Liver (tissue), 9 donors: ENCODE results near the gene ZNF735. TPM values are rescaled to one million over a fixed set of nuclear protein-coding genes. Genes with fewer than 3 reads are reported as not detected.
"Not testable (repeated sequence)": the region's sequence is repeated elsewhere in the genome, so short reads cannot be mapped to it uniquely, and the experiment has no call there.

ENCODE experiments used
- DNase-seq: peaks from one replicate; pipeline ENCODE4 v3.0.0-alpha.2; 2017; ENCODE audit warnings: low spot score
- H3K27ac ChIP-seq, 2 donors: one replicate each; pipeline ENCODE4 v1.7.0; 2013; ENCODE audit warnings: inconsistent platforms in 2 of 2, low read length in 2 of 2, control low read depth in 1 of 2, low read depth in 1 of 2, mild to moderate bottlenecking in 1 of 2
- H3K27me3 ChIP-seq, 4 donors: one replicate each; pipeline versions ENCODE4 v1.6.1 to v1.7.0; 2013; ENCODE audit warnings: low read length in 3 of 4, inconsistent platforms in 1 of 4, mild to moderate bottlenecking in 1 of 4, moderate library complexity in 1 of 4; ENCODE audit not compliant: control insufficient read depth in 4 of 4, insufficient read depth in 4 of 4
- H3K36me3 ChIP-seq, 4 donors: one replicate each; pipeline versions ENCODE4 v1.6.1 to v1.7.0; 2013; ENCODE audit warnings: low read length in 3 of 4, mild to moderate bottlenecking in 3 of 4, low read depth in 1 of 4, moderate library complexity in 1 of 4; ENCODE audit not compliant: control insufficient read depth in 4 of 4, insufficient read depth in 3 of 4
- H3K4me1 ChIP-seq, 4 donors: one replicate each; pipeline versions ENCODE4 v1.6.1 to v1.7.0; 2013; ENCODE audit warnings: low read length in 3 of 4, mild to moderate bottlenecking in 3 of 4, moderate library complexity in 1 of 4; ENCODE audit not compliant: control insufficient read depth in 4 of 4, insufficient read depth in 4 of 4
- H3K4me3 ChIP-seq, 3 donors: one replicate each; pipeline versions ENCODE4 v1.6.1 to v1.7.0; 2013; ENCODE audit warnings: low read length in 3 of 3, control low read depth in 1 of 3, low read depth in 1 of 3, mild to moderate bottlenecking in 1 of 3
- H3K9ac ChIP-seq, 2 donors: one replicate each; pipeline ENCODE4 v1.7.0; 2013; ENCODE audit warnings: low read length in 2 of 2, mild to moderate bottlenecking in 2 of 2, moderate library complexity in 2 of 2, control low read depth in 1 of 2, low read depth in 1 of 2
- H3K9me3 ChIP-seq, 4 donors: one replicate each; pipeline versions ENCODE4 v1.6.1 to v1.7.0; 2013; ENCODE audit warnings: low read length in 3 of 4; ENCODE audit not compliant: control insufficient read depth in 4 of 4
- ATF3 ChIP-seq: IDR thresholded peaks from 2 replicates; pipeline ENCODE4 v1.6.1; 2016; ENCODE audit warnings: antibody characterized with exemption
- EGR1 ChIP-seq, 2 donors: IDR thresholded peaks; 2 replicates each; pipeline ENCODE4 v1.6.1; 2016 to 2018; ENCODE audit warnings: antibody characterized with exemption in 2 of 2, low read depth in 2 of 2
- FOXA1 ChIP-seq: IDR thresholded peaks from 2 replicates; pipeline ENCODE4 v1.6.1; 2016; ENCODE audit warnings: antibody characterized with exemption
- FOXA2 ChIP-seq: IDR thresholded peaks from 2 replicates; pipeline ENCODE4 v1.6.1; 2016; ENCODE audit warnings: antibody characterized with exemption
- JUND ChIP-seq, 2 donors: IDR thresholded peaks; 2 replicates each; pipeline ENCODE4 v1.6.1; 2016; ENCODE audit warnings: antibody characterized with exemption in 2 of 2
- RAD21 ChIP-seq, 2 donors: IDR thresholded peaks; 2 replicates each; pipeline ENCODE4 v1.6.1; 2016; ENCODE audit warnings: antibody characterized with exemption in 2 of 2, mild to moderate bottlenecking in 2 of 2
- REST ChIP-seq: IDR thresholded peaks from 2 replicates; pipeline ENCODE4 v1.6.1; 2016; ENCODE audit warnings: antibody characterized with exemption, mild to moderate bottlenecking
- RXRA ChIP-seq, 2 donors: IDR thresholded peaks; 2 replicates each; pipeline ENCODE4 v1.6.1; 2017 to 2018; ENCODE audit warnings: antibody characterized with exemption in 2 of 2, mild to moderate bottlenecking in 1 of 2
- TAF1 ChIP-seq: conservative IDR thresholded peaks from 2 replicates; pipeline ENCODE4 v1.6.1; 2016; ENCODE audit warnings: antibody characterized with exemption, mild to moderate bottlenecking
- YY1 ChIP-seq: IDR thresholded peaks from 2 replicates; pipeline ENCODE4 v1.6.1; 2016; ENCODE audit warnings: antibody characterized with exemption, mild to moderate bottlenecking
- WGBS: extraction: QIAGEN DNeasy Blood & Tissue Kit; methylation state at CpG from one replicate; pipeline ENCODE4 v1.1.7; 2013; 5-methylcytosine and 5-hydroxymethylcytosine counted together
- polyA plus RNA-seq, 2 donors: library from polyadenylated mRNA; stranded (reverse) in 1 of 2; unstranded in 1 of 2; fragments of 200-250 nt in 1 of 2; fragments of >200 nt in 1 of 2; fragmentation: Nextera tagmentation in 1 of 2; extraction: Ambion mirVana in 1 of 2; gene quantifications; one replicate each; pipeline versions ENCODE4 v1.2.1 to v1.2.3, GENCODE V29; 2013 to 2015
- total RNA-seq, 2 donors: library from RNA; depleted of rRNA; stranded (reverse); fragments of >200 nt; gene quantifications; one replicate each; pipeline ENCODE4 v1.2.3, GENCODE V29; 2014
- TF ChIP-seq, protein P1 (sequence below): IDR thresholded peaks from 2 replicates; pipeline ENCODE4 v1.6.1; 2016; ENCODE audit warnings: antibody characterized with exemption
- TF ChIP-seq, protein P2 (sequence below): IDR thresholded peaks from 2 replicates; pipeline ENCODE4 v1.6.1; 2016; ENCODE audit warnings: antibody characterized with exemption
- donor health status: healthy.
- donor health status: healthy.
- donor health status: healthy.
- donor health status: healthy.
- donor health status: healthy.

The ZNF735 gene
- total and polyA plus RNA-seq, 4 donors: not detected

DNA sequence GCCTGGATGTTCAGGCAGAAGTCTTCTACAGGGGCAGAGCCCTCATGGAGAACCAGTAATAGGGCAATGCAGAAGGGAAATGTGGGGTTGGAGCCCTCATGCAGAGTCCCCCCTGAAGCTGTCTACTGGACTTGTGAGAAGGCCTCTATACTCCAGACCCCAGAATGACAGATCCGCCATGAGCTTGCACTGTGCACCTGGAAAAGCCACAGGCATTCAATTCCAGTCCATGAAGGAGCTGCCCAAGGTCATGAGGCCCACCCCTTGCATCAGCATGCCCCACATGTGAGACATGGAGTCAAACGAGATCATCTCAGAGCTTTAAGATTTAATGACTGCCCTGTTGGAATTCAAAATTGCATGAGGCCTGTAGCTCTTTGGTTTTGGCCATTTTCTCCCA, 16.4 kb downstream of the ZNF735 start:
- TF ChIP-seq ATF3: no peak
- TF ChIP-seq, protein P1, sequence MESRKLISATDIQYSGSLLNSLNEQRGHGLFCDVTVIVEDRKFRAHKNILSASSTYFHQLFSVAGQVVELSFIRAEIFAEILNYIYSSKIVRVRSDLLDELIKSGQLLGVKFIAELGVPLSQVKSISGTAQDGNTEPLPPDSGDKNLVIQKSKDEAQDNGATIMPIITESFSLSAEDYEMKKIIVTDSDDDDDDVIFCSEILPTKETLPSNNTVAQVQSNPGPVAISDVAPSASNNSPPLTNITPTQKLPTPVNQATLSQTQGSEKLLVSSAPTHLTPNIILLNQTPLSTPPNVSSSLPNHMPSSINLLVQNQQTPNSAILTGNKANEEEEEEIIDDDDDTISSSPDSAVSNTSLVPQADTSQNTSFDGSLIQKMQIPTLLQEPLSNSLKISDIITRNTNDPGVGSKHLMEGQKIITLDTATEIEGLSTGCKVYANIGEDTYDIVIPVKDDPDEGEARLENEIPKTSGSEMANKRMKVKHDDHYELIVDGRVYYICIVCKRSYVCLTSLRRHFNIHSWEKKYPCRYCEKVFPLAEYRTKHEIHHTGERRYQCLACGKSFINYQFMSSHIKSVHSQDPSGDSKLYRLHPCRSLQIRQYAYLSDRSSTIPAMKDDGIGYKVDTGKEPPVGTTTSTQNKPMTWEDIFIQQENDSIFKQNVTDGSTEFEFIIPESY: no peak
- TF ChIP-seq EGR1 (IDR thresholded peaks at IDR 0.05; ENCODE audit: low read depth in 2 of 2): no peak
- no peak for TF ChIP-seq YY1
- TF ChIP-seq TAF1: no peak
- TF ChIP-seq RAD21 (IDR thresholded peaks at IDR 0.05): no peak
- TF ChIP-seq JUND (IDR thresholded peaks at IDR 0.05): no peak
- no peak for TF ChIP-seq REST
- TF ChIP-seq FOXA2: no peak
- no peak for TF ChIP-seq FOXA1
- no peak for TF ChIP-seq RXRA (IDR thresholded peaks at IDR 0.05)
- 35% methylated on average over 2 of the region's 2 CpGs for WGBS
- Histone ChIP-seq H3K4me1 (no peaks in the 10 kb centered on the region), H3K36me3 (no peaks in the 10 kb centered on the region), H3K27ac (no peak overlapping the region), H3K9me3 (peaks cover 14 to 42% (median 16%) of the 10 kb centered on the region in 4 donors), H3K27me3 (no peaks in the 10 kb centered on the region), H3K9ac (no peak overlapping the region), H3K4me3 (no peak overlapping the region)
- DNase-seq: no peak

DNA sequence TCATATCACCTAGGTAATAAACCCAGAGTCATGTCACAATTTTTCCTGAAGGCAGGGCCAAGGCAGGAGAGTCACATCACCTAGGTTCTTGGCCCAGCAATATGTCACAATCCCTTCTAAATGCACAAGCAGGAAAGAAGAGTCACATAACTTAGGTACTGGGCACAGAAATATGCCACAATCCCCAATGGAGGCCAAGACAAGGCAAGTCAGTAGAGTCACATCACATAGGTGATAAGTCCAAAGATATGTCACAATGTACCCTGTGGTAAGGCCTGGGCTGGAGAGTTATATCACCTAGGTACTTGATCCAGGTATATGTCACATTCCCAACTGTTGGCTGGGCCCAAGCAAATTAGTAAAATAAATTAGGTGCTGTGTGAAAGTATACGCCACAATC, 21.2 kb downstream of the ZNF735 start, which contains the start of gene ZNF679:
ZNF679 (plus strand) TSS at position 301 of the 400 bp plus-strand sequence. CDS start 20,644 bp downstream, outside the sequence.
- H3K27ac ChIP-seq: not testable (repeated sequence)
- peaks cover 7 to 34% (median 12%) of the 10 kb centered on the region in 4 donors for H3K9me3 ChIP-seq

DNA sequence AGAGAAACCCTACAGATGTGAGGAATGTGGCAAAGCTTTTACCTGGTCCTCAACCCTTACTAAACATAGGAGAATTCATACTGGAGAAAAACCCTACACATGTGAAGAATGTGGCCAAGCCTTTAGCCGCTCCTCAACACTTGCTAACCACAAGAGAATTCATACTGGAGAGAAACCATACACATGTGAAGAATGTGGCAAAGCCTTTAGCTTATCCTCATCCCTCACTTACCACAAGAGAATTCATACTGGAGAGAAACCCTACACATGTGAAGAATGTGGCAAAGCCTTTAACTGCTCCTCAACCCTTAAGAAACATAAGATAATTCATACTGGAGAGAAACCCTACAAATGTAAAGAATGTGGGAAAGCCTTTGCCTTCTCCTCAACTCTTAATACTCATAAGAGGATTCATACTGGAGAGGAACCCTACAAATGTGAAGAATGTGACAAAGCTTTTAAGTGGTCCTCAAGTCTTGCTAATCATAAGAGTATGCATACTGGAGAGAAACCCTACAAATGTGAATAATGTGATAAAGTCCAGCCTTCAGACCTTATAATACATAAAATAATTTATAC, 59.4 kb downstream of the ZNF735 start:
- Histone ChIP-seq H3K36me3 (no peaks in the 10 kb centered on the region), H3K4me1 (no peaks in the 10 kb centered on the region), H3K27ac (no peak overlapping the region), H3K4me3 (no peak overlapping the region), H3K9ac (no peak overlapping the region), H3K9me3 (peaks cover 5 to 29% (median 12%) of the 10 kb centered on the region in 4 donors), H3K27me3 (no peaks in the 10 kb centered on the region)
- TF ChIP-seq, protein P2, sequence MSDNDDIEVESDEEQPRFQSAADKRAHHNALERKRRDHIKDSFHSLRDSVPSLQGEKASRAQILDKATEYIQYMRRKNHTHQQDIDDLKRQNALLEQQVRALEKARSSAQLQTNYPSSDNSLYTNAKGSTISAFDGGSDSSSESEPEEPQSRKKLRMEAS: no peak
- no peak for TF ChIP-seq RAD21 (IDR thresholded peaks at IDR 0.05)
- WGBS: 79% methylated on average over 1 of the region's 1 CpG
- DNase-seq: no peak

More for the DNA sequence above, 21.2 kb downstream of the ZNF735 start, which contains the start of gene ZNF679:
- H3K9ac ChIP-seq, H3K36me3 ChIP-seq, DNase-seq, H3K27me3 ChIP-seq, H3K4me1 ChIP-seq: not testable (repeated sequence)
- H3K4me3 ChIP-seq: peak within 1 kb of the TSS in 1 of 3 donors; percentile 32
- WGBS: 95% methylated on average over 1 of the region's 1 CpG

Other genes starting within 250 kb of the ZNF735 start
- gene ZNF722, start 208.4 kb upstream of the ZNF735 start, total RNA-seq: not detected
- not detected for gene ZNF722, start 208.4 kb upstream of the ZNF735 start, polyA plus RNA-seq
- under 1 TPM; 0.05 to 0.50 TPM for gene ZNF727, start 161.8 kb upstream of the ZNF735 start, total RNA-seq
- gene ZNF727, start 161.8 kb upstream of the ZNF735 start, polyA plus RNA-seq: under 1 TPM in 1 of 2 donors, not detected in 1; 0.05 TPM
- gene ZNF679, start 21.3 kb downstream of the ZNF735 start, total RNA-seq: not detected
- gene ZNF679, start 21.3 kb downstream of the ZNF735 start, polyA plus RNA-seq: not detected
- gene ZNF736, start 106.8 kb downstream of the ZNF735 start, total RNA-seq: 1 to 10 TPM; 8.2 to 9.5 TPM
- gene ZNF736, start 106.8 kb downstream of the ZNF735 start, polyA plus RNA-seq: 1 to 10 TPM; 1.1 to 2.4 TPM